ENCODE data around the gene SDF2L1.
A peak's percentile ranks its signal among the peaks of the same experiment; 100 is the strongest.
"Not testable (repeated sequence)": the region's sequence is repeated elsewhere in the genome, so short reads cannot be mapped to it uniquely, and the experiment has no call there.

SDF2L1 gene

GRCh38 chr22:21617337-21617736 is 24.8 kb upstream of the SDF2L1 start:
- DNase-seq: not testable (repeated sequence)

GRCh38 chr22:21621025-21621424 is 21.1 kb upstream of the SDF2L1 start:
- no peak for DNase-seq

GRCh38 chr22:21622011-21622918 is 19.8 kb upstream of the SDF2L1 start:
- no peak for DNase-seq

GRCh38 chr22:21622919-21623647 is 19.0 kb upstream of the SDF2L1 start:
- DNase-seq: no peak

DNA sequence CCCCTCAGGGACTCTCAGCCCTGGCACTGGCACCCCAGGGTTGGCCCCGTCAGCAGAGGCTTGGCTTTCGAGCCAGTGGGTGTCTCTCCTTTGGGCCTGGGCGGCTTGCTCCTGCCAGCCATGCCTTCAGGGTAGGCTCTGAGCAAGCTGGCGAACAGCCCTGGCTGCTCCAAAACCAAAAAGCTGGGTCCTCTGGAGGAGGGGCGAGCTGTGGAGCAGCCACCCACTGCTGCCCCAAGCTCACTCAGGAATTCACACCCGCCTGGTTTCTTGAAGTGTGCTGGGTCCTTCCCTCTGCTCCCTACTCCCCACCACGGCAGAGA is 18.5 kb upstream of the SDF2L1 start:
- no peak for DNase-seq

DNA sequence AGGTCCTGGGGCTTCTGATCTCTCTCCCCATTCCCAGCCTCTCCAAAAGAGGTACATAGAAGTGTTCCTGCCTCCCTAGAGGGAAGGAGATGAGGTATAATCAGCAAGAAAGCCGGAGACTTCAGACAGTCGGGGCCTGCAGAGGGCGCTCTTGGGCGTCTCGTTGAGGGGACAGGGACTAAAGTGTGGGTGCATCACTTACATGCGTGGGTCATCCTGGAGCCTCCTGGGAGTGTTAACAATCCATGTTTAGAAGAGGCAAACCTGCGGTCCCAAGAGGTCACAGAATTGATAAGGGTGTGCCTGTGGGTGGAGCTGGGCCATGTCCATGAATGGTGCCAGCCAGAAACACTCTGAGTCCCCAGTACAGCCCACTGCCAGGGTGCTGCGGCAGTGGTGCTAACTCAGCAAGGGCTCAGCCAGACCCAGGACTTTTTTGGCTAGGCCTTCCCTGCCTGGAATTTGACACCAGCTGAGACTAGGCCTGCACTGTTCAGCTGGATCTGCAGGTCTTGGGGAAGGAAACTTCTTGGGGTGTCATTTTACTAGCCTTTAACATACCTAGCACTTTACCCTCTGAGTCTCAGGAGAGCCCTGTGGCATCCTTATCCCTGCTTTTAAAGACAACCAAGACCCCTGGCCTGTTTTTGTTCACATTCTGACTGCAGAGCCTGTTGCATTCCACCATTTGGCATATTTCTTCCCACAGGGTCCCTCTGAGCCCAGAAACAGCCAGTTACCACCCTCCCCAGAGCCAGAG is 17.8 kb upstream of the SDF2L1 start:
- no peak for DNase-seq

DNA sequence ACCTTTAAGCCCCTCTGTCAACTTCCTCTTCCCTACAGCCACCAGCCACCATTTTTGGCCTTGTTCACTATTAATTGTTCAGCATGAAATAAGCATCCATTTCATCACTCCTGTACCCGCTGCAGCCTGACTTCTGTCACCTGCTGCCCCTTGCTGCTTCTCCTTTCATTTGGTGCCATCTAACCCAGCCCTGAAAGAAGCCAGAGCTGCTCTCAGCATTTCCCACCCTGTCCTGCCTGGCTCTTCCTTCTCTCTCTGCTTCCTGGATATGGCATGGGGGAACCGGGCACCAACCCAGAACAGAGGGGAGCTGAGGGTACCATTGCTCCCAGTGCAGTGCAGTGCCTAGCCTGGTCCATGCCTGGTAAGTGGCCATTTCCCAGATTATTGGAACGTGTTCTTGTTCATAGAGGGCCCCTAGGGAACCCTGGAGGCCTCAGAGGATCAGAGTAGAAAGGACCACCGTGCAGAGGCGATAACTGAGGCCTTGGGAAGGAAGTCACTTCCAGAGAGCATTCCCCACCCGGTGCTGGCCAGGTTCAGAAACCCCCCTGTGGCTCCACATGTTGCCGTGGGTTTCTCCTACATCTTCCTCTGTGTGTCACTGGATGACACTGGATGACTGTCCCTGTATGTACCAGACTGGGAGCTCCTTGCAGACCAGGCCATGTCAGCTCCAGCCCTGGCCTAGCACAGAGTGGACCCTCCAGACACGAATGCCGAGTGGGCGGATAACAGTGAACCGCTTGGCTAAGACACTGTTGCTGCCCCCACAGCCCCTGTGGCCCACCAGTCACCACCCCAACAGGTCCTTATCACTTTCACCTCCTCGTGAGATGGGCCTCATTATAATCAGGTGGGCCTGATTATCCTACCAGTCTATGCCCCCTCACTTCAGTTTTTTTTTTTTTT is 17.0 kb upstream of the SDF2L1 start:
- DNase-seq: no peak

GRCh38 chr22:21626073-21626734 is 15.9 kb upstream of the SDF2L1 start:
- no peak for DNase-seq

GRCh38 chr22:21626735-21627469 is 15.2 kb upstream of the SDF2L1 start:
- no peak for DNase-seq

DNA sequence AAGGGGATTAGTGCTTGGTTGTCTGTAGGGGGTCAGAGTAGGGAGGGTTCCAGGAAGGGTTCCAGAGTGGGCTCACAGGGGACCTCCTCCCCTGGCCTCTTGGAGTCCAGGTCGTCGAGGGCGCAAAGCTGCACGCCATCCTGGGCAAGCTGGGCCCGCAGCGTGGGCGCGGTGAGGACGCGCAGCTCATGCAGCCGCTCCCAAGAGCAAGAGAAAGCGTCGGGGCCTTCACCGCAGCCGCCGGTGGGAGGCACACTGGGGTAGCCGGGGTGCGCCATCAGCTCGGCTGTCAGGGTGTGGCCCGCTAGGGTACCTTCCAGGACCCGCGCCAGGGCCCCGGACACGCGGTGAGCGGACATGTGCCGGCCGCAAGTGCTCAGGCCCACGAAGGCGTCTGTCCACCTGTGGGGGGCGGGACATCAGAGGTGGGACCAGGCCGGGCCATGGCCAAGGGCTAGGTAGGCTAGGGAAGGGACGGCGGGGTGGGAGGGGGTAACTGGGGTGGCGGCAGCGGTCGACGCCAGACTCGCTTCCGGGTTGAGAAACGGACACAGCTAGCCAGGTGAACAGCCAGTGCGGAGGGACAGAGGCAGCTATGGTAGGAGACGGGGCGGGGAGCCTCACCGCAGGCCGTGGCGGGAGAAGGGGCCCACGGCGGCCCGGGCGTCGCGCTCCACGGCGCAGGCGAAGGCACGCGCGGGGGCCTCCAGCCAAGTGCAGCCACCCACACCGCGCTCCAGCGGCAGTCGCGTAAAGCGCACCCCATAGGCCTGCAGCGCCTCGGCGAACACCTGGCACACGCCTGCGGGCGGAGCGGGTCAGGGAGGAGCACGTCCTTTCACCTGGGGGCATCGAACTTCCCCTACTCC is 13.5 kb upstream of the SDF2L1 start:
- DNase-seq: no peak

DNA sequence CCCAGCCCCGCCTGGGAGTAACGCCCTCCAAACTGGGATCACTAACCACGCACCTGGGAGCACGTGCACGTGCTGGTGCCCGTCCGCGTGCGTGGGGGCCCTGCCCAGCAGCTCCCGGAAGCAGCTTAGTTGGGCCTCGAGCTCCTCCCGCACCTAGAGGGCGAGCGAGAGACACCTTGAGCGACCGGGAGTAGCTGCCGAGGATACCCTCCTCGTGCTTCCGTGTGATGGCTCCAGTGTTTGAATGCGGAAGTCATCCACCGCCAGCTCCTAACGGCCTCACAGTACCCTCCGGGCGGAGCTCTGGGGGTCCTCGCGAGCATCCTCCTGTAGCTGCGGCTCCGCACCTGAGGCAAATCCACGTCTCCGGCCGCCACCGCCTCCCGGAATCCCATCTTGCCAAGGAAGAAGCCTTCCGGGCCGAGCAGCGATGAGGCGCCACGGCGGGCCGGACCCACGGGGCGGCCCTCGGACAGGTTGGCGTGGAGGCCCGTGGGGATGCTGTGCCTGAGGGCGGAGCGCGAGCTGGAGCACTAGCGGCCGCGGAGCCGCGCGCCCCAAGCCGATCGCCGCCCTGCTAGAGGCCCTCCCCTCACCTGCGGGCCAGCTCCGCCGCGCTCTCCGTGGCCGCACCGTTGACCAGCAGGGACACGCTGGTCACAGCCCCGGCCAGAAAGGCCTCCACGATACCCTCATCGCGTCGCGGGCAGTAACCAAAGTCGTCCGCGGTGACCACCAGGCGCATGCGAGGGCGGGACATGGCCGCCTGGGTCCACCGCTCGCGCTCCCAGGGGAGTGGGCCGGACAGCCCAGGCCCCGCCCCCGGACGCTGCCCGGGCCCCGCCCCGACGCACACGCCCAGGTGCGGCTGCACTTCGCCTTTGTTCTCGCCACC is 12.6 kb upstream of the SDF2L1 start, which contains the start of gene YDJC:
YDJC (minus strand) TSS at position 768 of the 895 bp plus-strand sequence; CDS start at position 760, 8 bp downstream.
- DNase-seq: peak; percentile 88

DNA sequence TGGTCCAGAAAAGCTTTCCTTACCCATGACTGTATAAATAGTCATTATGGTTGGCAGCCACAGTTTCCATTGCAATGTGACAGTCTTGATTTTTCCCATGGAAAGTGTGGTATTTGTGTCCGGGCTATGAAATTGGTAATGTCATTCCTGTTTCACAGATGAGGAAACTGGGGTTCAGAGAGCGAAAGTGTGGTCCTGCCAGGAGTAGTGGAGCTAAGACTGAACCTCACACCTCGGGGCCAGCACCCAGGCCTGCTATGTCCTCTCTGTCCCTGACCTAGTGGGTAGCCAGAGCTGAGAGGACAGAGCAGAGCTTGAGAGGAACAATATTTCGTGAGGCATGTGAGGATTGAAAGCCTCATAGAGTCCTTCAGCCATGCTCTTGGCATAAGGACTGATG is 11.1 kb upstream of the SDF2L1 start:
- DNase-seq: no peak

- no peak for DNase-seq
Measured at GRCh38 chr22:21632237-21632895, 9.7 kb upstream of the SDF2L1 start, which contains the start of gene CCDC116. CCDC116 (plus strand) TSS chr22:21632760; CDS start chr22:21633182, 422 bp downstream.

GRCh38 chr22:21632931-21633330 is 9.2 kb upstream of the SDF2L1 start:
- DNase-seq: no peak

DNA sequence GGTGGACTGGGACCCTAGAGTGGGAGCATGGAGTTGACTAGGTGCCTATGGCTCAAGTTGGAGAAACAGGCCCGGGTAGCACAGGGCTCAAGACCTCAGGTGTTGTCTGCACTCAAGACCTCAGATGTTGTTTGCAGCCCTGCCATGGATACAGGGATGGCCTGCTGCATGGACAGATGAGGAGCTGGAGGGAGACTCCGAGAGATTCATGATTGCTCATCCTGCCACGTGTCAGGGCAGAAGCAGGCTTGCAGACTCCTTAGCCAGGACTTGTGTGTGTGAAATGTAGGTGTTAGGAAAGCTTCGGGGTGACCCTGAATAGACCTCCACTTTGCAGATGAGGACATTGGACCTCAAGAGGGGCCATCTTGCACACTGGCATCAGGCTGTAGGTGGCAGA is 8.6 kb upstream of the SDF2L1 start:
- no peak for DNase-seq

GRCh38 chr22:21634081-21634480 is 8.0 kb upstream of the SDF2L1 start:
- no peak for DNase-seq

- DNase-seq: no peak
Measured at GRCh38 chr22:21634844-21635243, 7.3 kb upstream of the SDF2L1 start.
